Endothelial cell of umbilical vein (primary cell): ENCODE data around the gene SCN7A. TPM values are rescaled to one million over a fixed set of nuclear protein-coding genes. Genes with fewer than 3 reads are reported as not detected.

Experiments
- BruUV-seq: library from RNA; stranded (reverse); fragments of 400-500 nt; replicated peaks from 2 replicates; lab custom pipeline; 2021; lab: Mats Ljungman, UMichigan
- CTCF ChIA-PET: fragments of 300-600, 350-600 bp; sonication (Branson Sonifier 250); formaldehyde crosslinking; loops from one replicate; lab custom pipeline; 2021; ENCODE audit warnings: antibody characterized with exemption, inconsistent platforms; lab: Charles Lee
- POLR2A ChIA-PET: fragments of 300-600, 350-600 bp; sonication (Branson Sonifier 250); formaldehyde crosslinking; loops from one replicate; lab custom pipeline; 2021; ENCODE audit warnings: antibody characterized with exemption, inconsistent platforms; lab: Charles Lee
- DNase-seq: peaks from one replicate; pipeline ENCODE4 v3.0.0-alpha.2; 2011; ENCODE audit warnings: low read depth, low spot score
- FAIRE-seq: peaks from 2 replicates; lab custom pipeline; 2011; peaks lifted over from hg19 to GRCh38; lab: Jason Lieb, UNC
- H2AFZ ChIP-seq: 2 replicates; pipeline ENCODE4 v1.6.0; 2012; ENCODE audit warnings: low read depth, low read length, control low read depth, inconsistent platforms
- H3K27ac ChIP-seq: 2 replicates; pipeline ENCODE4 v1.5.1; 2011; ENCODE audit warnings: low read depth, mild to moderate bottlenecking, control low read depth, low read length, moderate library complexity; ENCODE audit not compliant: insufficient read depth
- H3K27me3 ChIP-seq, 2 experiments: 2 replicates each; pipeline versions ENCODE4 v1.6.0 to v1.6.1; 2011; ENCODE audit warnings: low read length in 2 of 2, mixed read lengths in 1 of 2; ENCODE audit not compliant: control insufficient read depth in 2 of 2, insufficient read depth in 2 of 2
- H3K36me3 ChIP-seq, 2 experiments: 2 replicates in 1 of 2; 3 replicates in 1 of 2; pipeline ENCODE4 v1.5.1; 2011; ENCODE audit warnings: low read length in 2 of 2, mild to moderate bottlenecking in 1 of 2, moderate library complexity in 1 of 2; ENCODE audit not compliant: control insufficient read depth in 2 of 2, insufficient read depth in 2 of 2; ENCODE audit errors: extremely low read depth in 1 of 2
- H3K4me1 ChIP-seq: 3 replicates; pipeline ENCODE4 v1.5.1; 2011; ENCODE audit warnings: mild to moderate bottlenecking, low read length; ENCODE audit not compliant: control insufficient read depth, insufficient read depth; ENCODE audit errors: extremely low read depth
- H3K4me2 ChIP-seq: 2 replicates; pipeline ENCODE4 v1.6.1; 2011; ENCODE audit warnings: low read length, control low read depth, mixed read lengths; ENCODE audit not compliant: insufficient read depth
- H3K4me3 ChIP-seq, 3 experiments: fragments of 200-600 bp in 1 of 3; sonication (generic), shearing (Covaris generic) in 1 of 3; replicated peaks in 1 of 3; 2 replicates each; pipeline ENCODE4 v1.5.1; 2011 to 2016; ENCODE audit warnings: control low read depth in 3 of 3, low read length in 3 of 3, mild to moderate bottlenecking in 2 of 3, inconsistent platforms in 1 of 3, low read depth in 1 of 3, moderate library complexity in 1 of 3; ENCODE audit not compliant: insufficient read depth in 1 of 3
- H3K79me2 ChIP-seq: 2 replicates; pipeline ENCODE4 v1.6.0; 2012; ENCODE audit warnings: low read length, inconsistent platforms; ENCODE audit not compliant: control insufficient read depth, insufficient read depth
- H3K9ac ChIP-seq: replicated peaks from 2 replicates; pipeline ENCODE3; 2011; ENCODE audit warnings: low read length, control low read depth; ENCODE audit not compliant: insufficient read depth; ENCODE audit errors: extremely low read depth
- H3K9me1 ChIP-seq: replicated peaks from 3 replicates; pipeline ENCODE4 v1.6.0; 2011; ENCODE audit warnings: mild to moderate bottlenecking, low read length; ENCODE audit not compliant: control insufficient read depth, insufficient read depth; ENCODE audit errors: extremely low read depth
- H3K9me3 ChIP-seq: replicated peaks from 2 replicates; pipeline ENCODE4 v1.5.1; 2012; ENCODE audit warnings: low read length, inconsistent platforms; ENCODE audit not compliant: control insufficient read depth, insufficient read depth
- H4K20me1 ChIP-seq: replicated peaks from 2 replicates; pipeline ENCODE3; 2011; ENCODE audit warnings: mild to moderate bottlenecking, low read length; ENCODE audit not compliant: control insufficient read depth, insufficient read depth; ENCODE audit errors: extremely low read depth
- CTCF ChIP-seq, 2 donors: IDR thresholded peaks; 1 replicate in 1 of 2; 2 replicates in 1 of 2; pipeline ENCODE4 v1.5.1; 2011; ENCODE audit warnings: low read length in 2 of 2, mild to moderate bottlenecking in 2 of 2, moderate library complexity in 2 of 2, control low read depth in 1 of 2, inconsistent platforms in 1 of 2, low read depth in 1 of 2; ENCODE audit not compliant: insufficient read depth in 1 of 2; ENCODE audit errors: extremely low read depth in 1 of 2
- EZH2 ChIP-seq: IDR thresholded peaks from 2 replicates; pipeline ENCODE4 v1.6.1; 2012; ENCODE audit warnings: borderline replicate concordance, low read depth, mild to moderate bottlenecking, moderate library complexity, low read length, inconsistent platforms; ENCODE audit not compliant: severe bottlenecking
- JUN ChIP-seq: IDR thresholded peaks from 2 replicates; pipeline ENCODE4 v1.6.1; 2011; ENCODE audit warnings: borderline replicate concordance, low read depth; ENCODE audit not compliant: insufficient read length, insufficient read depth
- MYC ChIP-seq: IDR thresholded peaks from one replicate; pipeline ENCODE4 v1.6.1; 2011; ENCODE audit warnings: mild to moderate bottlenecking, low read depth, low read length
- dilution Hi-C: fragments of 300-500 bp; cut with MboI; formaldehyde crosslinking; loops from one replicate; pipeline ENCODE4 v1.15.0; 2019; ENCODE audit warnings: low sequenced_read_pairs; ENCODE audit not compliant: extremely low pct_ligation_motif_present
- intact Hi-C: fragments of 100-400 bp; cut with micrococcal nuclease; formaldehyde crosslinking; loops from one replicate; pipeline ENCODE4 v1.10.0; 2022
- polyA plus RNA-seq, 4 experiments: library from polyadenylated mRNA; depleted of rRNA in 3 of 4; stranded (reverse) in 3 of 4; unstranded in 1 of 4; fragments of >200 nt; gene quantifications; 2 replicates each; pipeline versions ENCODE4 v1.2.1 to v1.2.3, GENCODE V29; 2011 to 2012; ENCODE audit warnings: missing spikeins in 1 of 4
- total RNA-seq: library from RNA; stranded (reverse); gene quantifications from 2 replicates; pipeline ENCODE4 v1.2.3, GENCODE V29; 2021
- TF ChIP-seq, protein P1 (sequence below): IDR thresholded peaks from 2 replicates; pipeline ENCODE4 v1.6.1; 2011; ENCODE audit not compliant: insufficient read depth, insufficient read length

The SCN7A gene
- total and polyA plus RNA-seq, 2 donors (not counting 3 experiments of a cell fraction or from before 2014, with no cell fraction given): not detected

DNA sequence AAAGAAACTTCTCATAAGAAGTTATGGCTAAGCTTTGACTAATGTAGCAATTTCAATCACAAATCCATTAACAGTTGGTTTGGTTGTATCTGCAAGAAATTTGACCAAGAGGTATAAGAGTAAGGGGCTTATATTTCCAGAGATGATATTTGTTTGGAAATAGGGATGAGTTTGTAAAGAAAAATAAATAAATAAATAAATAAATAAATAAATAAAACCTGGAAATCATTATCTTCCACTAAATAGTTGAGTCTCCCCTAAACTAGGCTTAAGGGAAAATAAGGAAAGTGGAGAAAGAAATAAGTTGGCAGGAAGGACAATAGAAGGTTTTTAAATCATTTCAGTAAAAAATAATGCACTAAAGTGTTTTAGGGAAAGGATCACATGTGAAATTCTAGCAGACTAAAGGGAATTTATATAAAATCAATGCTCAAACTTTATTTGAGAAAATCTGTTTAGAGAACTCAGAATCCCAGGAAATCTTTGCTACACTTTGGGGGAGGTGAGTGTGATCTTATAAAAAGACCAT, 23.5 kb upstream of the SCN7A start:
- Histone ChIP-seq H3K9ac (no peak overlapping the region), H3K27ac (no peak overlapping the region), H3K27me3 (no peaks in the 10 kb centered on the region), H3K36me3 (no peaks in the 10 kb centered on the region), H2AFZ (no peak overlapping the region), H3K9me3 (no peaks in the 10 kb centered on the region), H3K79me2 (no peaks in the 10 kb centered on the region), H4K20me1 (no peaks in the 10 kb centered on the region), H3K4me3 (no peak overlapping the region), H3K9me1 (no peaks in the 10 kb centered on the region), H3K4me2 (no peak overlapping the region), H3K4me1 (no peaks in the 10 kb centered on the region)
- POLR2A ChIA-PET: no interaction called here
- dilution Hi-C loops (no loop called here), intact Hi-C loops (loop anchor here (2.0 kb wide), 1 partner anchor 99 kb away; no protein-coding TSS in a partner anchor)
- CTCF ChIA-PET: interaction anchor here (0.7 to 3.4 kb wide), 2 partner anchors 22 to 339 kb away, joined by 3 to 64 read pairs; no protein-coding TSS in a partner anchor
- DNase-seq: no peak
- FAIRE-seq: no peak
- BruUV-seq: no TSS peak
- no peak for TF ChIP-seq CTCF (IDR thresholded peaks at IDR 0.05; ENCODE audit: extremely low read depth in 1 of 2, insufficient read depth in 1 of 2, low read depth in 1 of 2, low read length in 2 of 2)
- no peak for TF ChIP-seq JUN
- no peak for TF ChIP-seq MYC
- TF ChIP-seq EZH2: no peak
- TF ChIP-seq, protein P1, sequence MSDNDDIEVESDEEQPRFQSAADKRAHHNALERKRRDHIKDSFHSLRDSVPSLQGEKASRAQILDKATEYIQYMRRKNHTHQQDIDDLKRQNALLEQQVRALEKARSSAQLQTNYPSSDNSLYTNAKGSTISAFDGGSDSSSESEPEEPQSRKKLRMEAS: no peak
